K562 (cell line): ENCODE data around the gene ADGRB2.

Experiments
- KHSRP ChIP-seq: fragments of 450-650 bp; IDR thresholded peaks from 2 replicates; pipeline ENCODE4 v1.6.1; 2017
- NRF1 ChIP-seq, 2 experiments: fragments of 450-650 bp; IDR thresholded peaks in 1 of 2; conservative IDR thresholded peaks in 1 of 2; 2 replicates each; pipeline ENCODE4 v1.6.1; 2014; ENCODE audit warnings: mild to moderate bottlenecking in 2 of 2
- POLR2AphosphoS2 ChIP-seq: IDR thresholded peaks from 2 replicates; pipeline ENCODE4 v1.6.1; 2012; ENCODE audit warnings: low read length, improper control_type of control experiment
- TF ChIP-seq, protein P1 (sequence below): fragments of 250-450 bp; sonication (Bioruptor Pico); IDR thresholded peaks from 2 replicates; pipeline ENCODE4 v1.5.0; 2020; ENCODE audit warnings: mild to moderate bottlenecking, borderline replicate concordance
- TF ChIP-seq, protein P2 (sequence below): sonication (generic); formaldehyde crosslinking; IDR thresholded peaks from 2 replicates; pipeline ENCODE4 v1.8.1; 2022; ENCODE audit warnings: missing genetic modification reagents

- no peak for TF ChIP-seq NRF1 (conservative IDR thresholded peaks at IDR 0.05 in 1 of 2, IDR thresholded peaks at IDR 0.05 in 1 of 2)
- no peak for TF ChIP-seq POLR2AphosphoS2
- TF ChIP-seq, protein P1, sequence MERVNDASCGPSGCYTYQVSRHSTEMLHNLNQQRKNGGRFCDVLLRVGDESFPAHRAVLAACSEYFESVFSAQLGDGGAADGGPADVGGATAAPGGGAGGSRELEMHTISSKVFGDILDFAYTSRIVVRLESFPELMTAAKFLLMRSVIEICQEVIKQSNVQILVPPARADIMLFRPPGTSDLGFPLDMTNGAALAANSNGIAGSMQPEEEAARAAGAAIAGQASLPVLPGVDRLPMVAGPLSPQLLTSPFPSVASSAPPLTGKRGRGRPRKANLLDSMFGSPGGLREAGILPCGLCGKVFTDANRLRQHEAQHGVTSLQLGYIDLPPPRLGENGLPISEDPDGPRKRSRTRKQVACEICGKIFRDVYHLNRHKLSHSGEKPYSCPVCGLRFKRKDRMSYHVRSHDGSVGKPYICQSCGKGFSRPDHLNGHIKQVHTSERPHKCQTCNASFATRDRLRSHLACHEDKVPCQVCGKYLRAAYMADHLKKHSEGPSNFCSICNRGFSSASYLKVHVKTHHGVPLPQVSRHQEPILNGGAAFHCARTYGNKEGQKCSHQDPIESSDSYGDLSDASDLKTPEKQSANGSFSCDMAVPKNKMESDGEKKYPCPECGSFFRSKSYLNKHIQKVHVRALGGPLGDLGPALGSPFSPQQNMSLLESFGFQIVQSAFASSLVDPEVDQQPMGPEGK (CRISPR knock-in tag), result no peak
- TF ChIP-seq, protein P2, sequence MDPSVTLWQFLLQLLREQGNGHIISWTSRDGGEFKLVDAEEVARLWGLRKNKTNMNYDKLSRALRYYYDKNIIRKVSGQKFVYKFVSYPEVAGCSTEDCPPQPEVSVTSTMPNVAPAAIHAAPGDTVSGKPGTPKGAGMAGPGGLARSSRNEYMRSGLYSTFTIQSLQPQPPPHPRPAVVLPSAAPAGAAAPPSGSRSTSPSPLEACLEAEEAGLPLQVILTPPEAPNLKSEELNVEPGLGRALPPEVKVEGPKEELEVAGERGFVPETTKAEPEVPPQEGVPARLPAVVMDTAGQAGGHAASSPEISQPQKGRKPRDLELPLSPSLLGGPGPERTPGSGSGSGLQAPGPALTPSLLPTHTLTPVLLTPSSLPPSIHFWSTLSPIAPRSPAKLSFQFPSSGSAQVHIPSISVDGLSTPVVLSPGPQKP (CRISPR knock-in tag), result no peak
- TF ChIP-seq KHSRP, result no peak
Measured at GRCh38 chr1:31757204-31757679, 6.9 kb downstream of the ADGRB2 start.
